B cell (primary cell): ENCODE data around the gene ASB2.

ENCODE experiments used
- EZH2 ChIP-seq: IDR thresholded peaks from 2 replicates; pipeline ENCODE4 v1.6.1; 2012; ENCODE audit warnings: borderline replicate concordance, low read depth, mild to moderate bottlenecking, moderate library complexity, low read length; ENCODE audit not compliant: insufficient read depth, poor library complexity, severe bottlenecking
- TF ChIP-seq, protein P1 (sequence below): fragments of 200-600 bp; IDR thresholded peaks from one replicate; pipeline ENCODE4 v1.8.0; 2022; ENCODE audit warnings: antibody characterized with exemption, mild to moderate bottlenecking

- TF ChIP-seq, protein P1, sequence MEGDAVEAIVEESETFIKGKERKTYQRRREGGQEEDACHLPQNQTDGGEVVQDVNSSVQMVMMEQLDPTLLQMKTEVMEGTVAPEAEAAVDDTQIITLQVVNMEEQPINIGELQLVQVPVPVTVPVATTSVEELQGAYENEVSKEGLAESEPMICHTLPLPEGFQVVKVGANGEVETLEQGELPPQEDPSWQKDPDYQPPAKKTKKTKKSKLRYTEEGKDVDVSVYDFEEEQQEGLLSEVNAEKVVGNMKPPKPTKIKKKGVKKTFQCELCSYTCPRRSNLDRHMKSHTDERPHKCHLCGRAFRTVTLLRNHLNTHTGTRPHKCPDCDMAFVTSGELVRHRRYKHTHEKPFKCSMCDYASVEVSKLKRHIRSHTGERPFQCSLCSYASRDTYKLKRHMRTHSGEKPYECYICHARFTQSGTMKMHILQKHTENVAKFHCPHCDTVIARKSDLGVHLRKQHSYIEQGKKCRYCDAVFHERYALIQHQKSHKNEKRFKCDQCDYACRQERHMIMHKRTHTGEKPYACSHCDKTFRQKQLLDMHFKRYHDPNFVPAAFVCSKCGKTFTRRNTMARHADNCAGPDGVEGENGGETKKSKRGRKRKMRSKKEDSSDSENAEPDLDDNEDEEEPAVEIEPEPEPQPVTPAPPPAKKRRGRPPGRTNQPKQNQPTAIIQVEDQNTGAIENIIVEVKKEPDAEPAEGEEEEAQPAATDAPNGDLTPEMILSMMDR: no peak
- no peak for TF ChIP-seq EZH2
Measured at GRCh38 chr14:93943052-93943451, 33.3 kb downstream of the ASB2 start.
